GM23338 (cell line): ENCODE results near the gene TXNDC2. TPM values are rescaled to one million over a fixed set of nuclear protein-coding genes. Genes with fewer than 3 reads are reported as not detected.

Source experiments
- ATAC-seq: fragments of 200-7000 bp; cut with Tn5 transposase; 3 replicates; pipeline ENCODE4 v1.9.1; 2020
- DNase-seq: peaks from one replicate; pipeline ENCODE4 v3.0.0-alpha.2; 2015; ENCODE audit warnings: low spot score
- H2AFZ ChIP-seq: fragments of 200-600 bp; sonication (generic); 2 replicates; pipeline ENCODE4 v1.8.0; 2016; ENCODE audit warnings: antibody characterized with exemption, mild to moderate bottlenecking, moderate library complexity
- H3F3A ChIP-seq: fragments of 200-600 bp; sonication (generic); replicated peaks from 2 replicates; pipeline ENCODE4 v1.8.0; 2017; ENCODE audit warnings: antibody characterized with exemption, mixed run types, low read depth
- H3K27ac ChIP-seq: fragments of 200-600 bp; sonication (generic); 2 replicates; pipeline ENCODE4 v1.6.1; 2016; ENCODE audit warnings: low read depth
- H3K27me3 ChIP-seq: fragments of 200-600 bp; sonication (generic); 2 replicates; pipeline ENCODE4 v1.8.0; 2016; ENCODE audit warnings: mild to moderate bottlenecking, mixed run types, moderate library complexity; ENCODE audit not compliant: insufficient read depth
- H3K36me3 ChIP-seq: fragments of 200-600 bp; sonication (generic); 2 replicates; pipeline ENCODE4 v1.8.0; 2016; ENCODE audit warnings: mild to moderate bottlenecking; ENCODE audit not compliant: insufficient read depth
- H3K4me1 ChIP-seq: fragments of 200-600 bp; sonication (generic); 2 replicates; pipeline ENCODE4 v1.8.0; 2016; ENCODE audit warnings: mild to moderate bottlenecking, moderate library complexity; ENCODE audit not compliant: insufficient read depth
- H3K4me2 ChIP-seq: fragments of 200-600 bp; sonication (generic); 2 replicates; pipeline ENCODE4 v1.7.1; 2017; ENCODE audit warnings: mixed run types
- H3K4me3 ChIP-seq: fragments of 200-600 bp; sonication (generic); 2 replicates; pipeline ENCODE4 v1.6.1; 2016; ENCODE audit warnings: mixed run types
- H3K79me2 ChIP-seq: fragments of 200-600 bp; sonication (generic); replicated peaks from 2 replicates; pipeline ENCODE4 v1.8.0; 2017; ENCODE audit warnings: mild to moderate bottlenecking; ENCODE audit not compliant: insufficient read depth
- H3K9me2 ChIP-seq: fragments of 200-600 bp; sonication (generic); 2 replicates; pipeline ENCODE4 v1.8.0; 2017; ENCODE audit not compliant: insufficient read depth
- H4K20me1 ChIP-seq: fragments of 200-600 bp; sonication (generic); replicated peaks from 2 replicates; pipeline ENCODE4 v1.8.0; 2017; ENCODE audit warnings: mild to moderate bottlenecking; ENCODE audit not compliant: insufficient read depth
- H3K27ac Mint-ChIP-seq: 2 replicates; pipeline ENCODE4 v1.8.0; 2020; ENCODE audit warnings: inconsistent platforms, mild to moderate bottlenecking, moderate library complexity, mixed read lengths
- H3K27me3 Mint-ChIP-seq: 3 replicates; pipeline ENCODE4 v1.8.0; 2022; ENCODE audit warnings: low read depth, mild to moderate bottlenecking, moderate library complexity, mixed read lengths, inconsistent platforms; ENCODE audit not compliant: insufficient read depth, poor library complexity
- H3K36me3 Mint-ChIP-seq: 3 replicates; pipeline ENCODE4 v1.8.0; 2021; ENCODE audit warnings: low read depth, mild to moderate bottlenecking, inconsistent platforms, moderate library complexity, mixed read lengths
- H3K4me1 Mint-ChIP-seq: 3 replicates; pipeline ENCODE4 v1.8.0; 2020; ENCODE audit warnings: mild to moderate bottlenecking, inconsistent platforms, mixed read lengths
- H3K4me3 Mint-ChIP-seq: 3 replicates; pipeline ENCODE4 v1.8.0; 2021; ENCODE audit warnings: moderate library complexity, mild to moderate bottlenecking, inconsistent platforms, mixed read lengths
- H3K9me3 Mint-ChIP-seq: 3 replicates; pipeline ENCODE4 v1.8.0; 2020; ENCODE audit warnings: moderate library complexity, mild to moderate bottlenecking, inconsistent platforms, mixed read lengths
- CREB1 ChIP-seq: fragments of 250-450 bp; sonication (Bioruptor Pico); IDR thresholded peaks from 2 replicates; pipeline ENCODE4 v1.5.0; 2020; ENCODE audit warnings: low read depth, mild to moderate bottlenecking, moderate library complexity
- CTCF ChIP-seq, 2 experiments: fragments of 200-600 bp in 1 of 2; sonication (generic) in 1 of 2; conservative IDR thresholded peaks; 2 replicates each; pipeline versions ENCODE4 v1.5.1 to v1.6.1; 2016 to 2017; ENCODE audit warnings: antibody characterized with exemption in 2 of 2, low read depth in 2 of 2, mild to moderate bottlenecking in 2 of 2, moderate library complexity in 1 of 2
- EZH2 ChIP-seq: fragments of 200-600 bp; sonication (generic); IDR thresholded peaks from one replicate; pipeline ENCODE4 v1.8.0; 2017; ENCODE audit warnings: antibody characterized with exemption, mild to moderate bottlenecking, low read depth; ENCODE audit not compliant: unreplicated experiment
- EZH2phosphoT487 ChIP-seq: fragments of 200-600 bp; sonication (generic); IDR thresholded peaks from one replicate; pipeline ENCODE4 v1.8.1; 2018; ENCODE audit warnings: antibody characterized with exemption; ENCODE audit not compliant: unreplicated experiment
- JUNB ChIP-seq: IDR thresholded peaks from one replicate; pipeline ENCODE4 v1.6.1; 2016; ENCODE audit warnings: antibody characterized with exemption; ENCODE audit not compliant: unreplicated experiment
- NANOG ChIP-seq: IDR thresholded peaks from 2 replicates; pipeline ENCODE4 v1.6.1; 2016; ENCODE audit warnings: antibody characterized with exemption, borderline replicate concordance
- POLR2AphosphoS5 ChIP-seq: IDR thresholded peaks from 2 replicates; pipeline ENCODE4 v1.6.1; 2016; ENCODE audit warnings: antibody characterized with exemption, low read depth
- STAT1 ChIP-seq: IDR thresholded peaks from one replicate; pipeline ENCODE4 v1.6.1; 2016; ENCODE audit warnings: antibody characterized with exemption; ENCODE audit not compliant: unreplicated experiment
- ZNF114 ChIP-seq: fragments of 250-450 bp; sonication (Bioruptor Pico); IDR thresholded peaks from 2 replicates; pipeline ENCODE4 v1.5.0; 2020; ENCODE audit warnings: mild to moderate bottlenecking, moderate library complexity
- ZNF331 ChIP-seq: fragments of 250-450 bp; sonication (Bioruptor Pico); IDR thresholded peaks from 2 replicates; pipeline ENCODE4 v1.5.0; 2020; ENCODE audit warnings: low read depth, mild to moderate bottlenecking, moderate library complexity
- ZNF462 ChIP-seq: fragments of 250-450 bp; sonication (Bioruptor Pico); IDR thresholded peaks from 2 replicates; pipeline ENCODE4 v1.5.0; 2020; ENCODE audit warnings: mild to moderate bottlenecking, moderate library complexity
- polyA plus RNA-seq: library from polyadenylated mRNA; unstranded; fragments of >200 nt; fragmentation: Nextera tagmentation; extraction: Ambion mirVana; gene quantifications from 2 replicates; pipeline ENCODE4 v1.2.1, GENCODE V29; 2016
- total RNA-seq: library from RNA; depleted of rRNA; stranded (reverse); fragments of >200 nt; shearing (Covaris generic); gene quantifications from 2 replicates; pipeline ENCODE4 v1.2.3, GENCODE V29; 2014
- TF ChIP-seq, protein P1 (sequence below): IDR thresholded peaks from 2 replicates; pipeline ENCODE4 v1.6.1; 2016; ENCODE audit warnings: antibody characterized with exemption
- TF ChIP-seq, protein P2 (sequence below): IDR thresholded peaks from one replicate; pipeline ENCODE4 v1.6.1; 2018; ENCODE audit warnings: antibody characterized with exemption; ENCODE audit not compliant: unreplicated experiment

TXNDC2 gene
- total and polyA plus RNA-seq, 2 experiments from 2014 or later = 0.16 TPM; not detected in 1

DNA sequence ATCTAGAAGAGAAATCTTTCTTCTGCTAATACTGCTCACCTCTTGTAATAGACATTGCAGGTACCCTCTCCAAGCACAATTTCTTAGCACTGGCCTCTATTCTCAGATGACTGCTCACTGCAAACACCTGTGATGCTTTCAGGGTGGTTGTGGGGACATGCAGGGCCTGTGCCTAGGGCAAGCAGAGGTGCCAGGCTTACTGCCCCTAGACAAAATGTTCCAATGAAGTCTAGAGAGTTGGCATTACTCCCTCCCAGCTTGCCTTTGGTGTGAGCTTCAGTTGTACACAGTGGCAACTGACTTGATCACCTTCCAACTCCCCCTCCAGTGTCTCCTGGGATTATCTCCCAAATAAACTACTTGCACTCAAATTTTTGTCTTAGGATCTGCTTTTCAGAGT is 12.9 kb upstream of the TXNDC2 start:
- Mint-ChIP-seq H3K4me3 (no peak overlapping the region), H3K4me1 (peaks cover 34% of the 10 kb centered on the region), H3K27ac (no peak overlapping the region), H3K9me3 (no peaks in the 10 kb centered on the region; the same call in 2 of the 3 replicates), H3K27me3 (peaks cover 9% of the 10 kb centered on the region), H3K36me3 (no peaks in the 10 kb centered on the region)
- H4K20me1 ChIP-seq = no peaks in the 10 kb centered on the region
- no peaks in the 10 kb centered on the region for H3K9me2 ChIP-seq
- no peaks in the 10 kb centered on the region for H3K36me3 ChIP-seq
- H3K27me3 ChIP-seq = no peaks in the 10 kb centered on the region
- no peak overlapping the region for H3K4me2 ChIP-seq
- H2AFZ ChIP-seq = no peak overlapping the region
- DNase-seq (no peak), ATAC-seq (no peak)
- H3K27ac ChIP-seq = no peak overlapping the region
- no peak overlapping the region for H3K4me3 ChIP-seq
- H3K79me2 ChIP-seq = no peaks in the 10 kb centered on the region
- peaks cover 9% of the 10 kb centered on the region for H3K4me1 ChIP-seq
- TF ChIP-seq, protein P1, sequence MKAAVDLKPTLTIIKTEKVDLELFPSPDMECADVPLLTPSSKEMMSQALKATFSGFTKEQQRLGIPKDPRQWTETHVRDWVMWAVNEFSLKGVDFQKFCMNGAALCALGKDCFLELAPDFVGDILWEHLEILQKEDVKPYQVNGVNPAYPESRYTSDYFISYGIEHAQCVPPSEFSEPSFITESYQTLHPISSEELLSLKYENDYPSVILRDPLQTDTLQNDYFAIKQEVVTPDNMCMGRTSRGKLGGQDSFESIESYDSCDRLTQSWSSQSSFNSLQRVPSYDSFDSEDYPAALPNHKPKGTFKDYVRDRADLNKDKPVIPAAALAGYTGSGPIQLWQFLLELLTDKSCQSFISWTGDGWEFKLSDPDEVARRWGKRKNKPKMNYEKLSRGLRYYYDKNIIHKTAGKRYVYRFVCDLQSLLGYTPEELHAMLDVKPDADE = no peak
- TF ChIP-seq CREB1 (no peak), ZNF114 (CRISPR knock-in tag) (no peak), POLR2AphosphoS5 (no peak), CTCF (conservative IDR thresholded peaks at IDR 0.05; ENCODE audit: low read depth in 2 of 2) (no peak), JUNB (no peak), EZH2phosphoT487 (no peak), EZH2 (no peak), ZNF462 (no peak), STAT1 (no peak), ZNF331 (CRISPR knock-in tag) (no peak), NANOG (no peak)
- TF ChIP-seq, protein P2, sequence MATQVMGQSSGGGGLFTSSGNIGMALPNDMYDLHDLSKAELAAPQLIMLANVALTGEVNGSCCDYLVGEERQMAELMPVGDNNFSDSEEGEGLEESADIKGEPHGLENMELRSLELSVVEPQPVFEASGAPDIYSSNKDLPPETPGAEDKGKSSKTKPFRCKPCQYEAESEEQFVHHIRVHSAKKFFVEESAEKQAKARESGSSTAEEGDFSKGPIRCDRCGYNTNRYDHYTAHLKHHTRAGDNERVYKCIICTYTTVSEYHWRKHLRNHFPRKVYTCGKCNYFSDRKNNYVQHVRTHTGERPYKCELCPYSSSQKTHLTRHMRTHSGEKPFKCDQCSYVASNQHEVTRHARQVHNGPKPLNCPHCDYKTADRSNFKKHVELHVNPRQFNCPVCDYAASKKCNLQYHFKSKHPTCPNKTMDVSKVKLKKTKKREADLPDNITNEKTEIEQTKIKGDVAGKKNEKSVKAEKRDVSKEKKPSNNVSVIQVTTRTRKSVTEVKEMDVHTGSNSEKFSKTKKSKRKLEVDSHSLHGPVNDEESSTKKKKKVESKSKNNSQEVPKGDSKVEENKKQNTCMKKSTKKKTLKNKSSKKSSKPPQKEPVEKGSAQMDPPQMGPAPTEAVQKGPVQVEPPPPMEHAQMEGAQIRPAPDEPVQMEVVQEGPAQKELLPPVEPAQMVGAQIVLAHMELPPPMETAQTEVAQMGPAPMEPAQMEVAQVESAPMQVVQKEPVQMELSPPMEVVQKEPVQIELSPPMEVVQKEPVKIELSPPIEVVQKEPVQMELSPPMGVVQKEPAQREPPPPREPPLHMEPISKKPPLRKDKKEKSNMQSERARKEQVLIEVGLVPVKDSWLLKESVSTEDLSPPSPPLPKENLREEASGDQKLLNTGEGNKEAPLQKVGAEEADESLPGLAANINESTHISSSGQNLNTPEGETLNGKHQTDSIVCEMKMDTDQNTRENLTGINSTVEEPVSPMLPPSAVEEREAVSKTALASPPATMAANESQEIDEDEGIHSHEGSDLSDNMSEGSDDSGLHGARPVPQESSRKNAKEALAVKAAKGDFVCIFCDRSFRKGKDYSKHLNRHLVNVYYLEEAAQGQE = no peak
- no peaks in the 10 kb centered on the region for H3F3A ChIP-seq
